SHP77 treated with DMSO at 0.1 percent for 48 hours (cell line): ENCODE results near the gene THSD4.
"Not testable (repeated sequence)": the region's sequence is repeated elsewhere in the genome, so short reads cannot be mapped to it uniquely, and the experiment has no call there.

ENCODE experiments used
- DNase-seq: peaks from one replicate; lab custom pipeline; 2025; lab: John Stamatoyannopoulos, UW

The THSD4 gene

DNA sequence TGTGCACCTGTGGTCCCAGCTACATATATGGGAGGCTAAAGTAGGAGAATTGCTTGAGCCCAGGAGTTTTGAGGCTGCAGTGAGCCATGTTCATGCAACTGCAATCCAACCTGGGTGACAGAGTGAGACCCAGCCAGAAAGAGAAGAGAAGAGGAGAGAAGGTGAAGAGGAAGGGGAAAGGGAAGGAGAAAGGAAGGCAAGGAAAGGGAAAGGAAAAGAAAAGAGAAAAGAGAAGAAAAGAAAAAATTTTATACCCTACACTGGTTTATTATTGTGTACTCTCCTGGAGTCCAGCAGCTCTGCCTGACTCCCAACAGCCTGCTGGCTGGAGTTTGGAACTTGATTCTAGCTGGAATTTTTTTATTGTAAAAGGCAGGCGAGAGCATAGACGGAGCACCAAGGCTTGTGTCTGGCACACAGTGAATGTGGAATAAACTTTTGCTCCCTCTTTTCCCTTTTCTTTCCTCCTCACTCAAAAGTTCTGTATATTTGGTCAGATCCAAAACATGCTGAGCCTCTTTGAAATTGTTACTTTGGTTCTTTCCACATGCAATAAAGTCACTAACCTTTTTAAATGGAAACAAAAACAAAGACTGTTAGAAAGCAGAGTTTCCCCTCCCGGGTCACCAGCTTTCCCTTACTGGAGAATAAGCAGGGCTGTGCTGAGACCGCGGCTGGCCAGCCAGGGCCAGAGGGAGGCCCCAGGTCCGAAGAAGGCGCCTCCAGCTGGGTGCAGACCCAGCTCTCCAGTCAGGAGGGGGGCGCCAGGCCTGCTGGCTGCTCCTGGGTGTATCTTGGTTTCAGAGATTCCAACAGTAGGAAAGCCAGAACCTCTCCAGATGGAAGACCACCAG, 9.9 kb downstream of the THSD4 start:
- no peak for DNase-seq

DNA sequence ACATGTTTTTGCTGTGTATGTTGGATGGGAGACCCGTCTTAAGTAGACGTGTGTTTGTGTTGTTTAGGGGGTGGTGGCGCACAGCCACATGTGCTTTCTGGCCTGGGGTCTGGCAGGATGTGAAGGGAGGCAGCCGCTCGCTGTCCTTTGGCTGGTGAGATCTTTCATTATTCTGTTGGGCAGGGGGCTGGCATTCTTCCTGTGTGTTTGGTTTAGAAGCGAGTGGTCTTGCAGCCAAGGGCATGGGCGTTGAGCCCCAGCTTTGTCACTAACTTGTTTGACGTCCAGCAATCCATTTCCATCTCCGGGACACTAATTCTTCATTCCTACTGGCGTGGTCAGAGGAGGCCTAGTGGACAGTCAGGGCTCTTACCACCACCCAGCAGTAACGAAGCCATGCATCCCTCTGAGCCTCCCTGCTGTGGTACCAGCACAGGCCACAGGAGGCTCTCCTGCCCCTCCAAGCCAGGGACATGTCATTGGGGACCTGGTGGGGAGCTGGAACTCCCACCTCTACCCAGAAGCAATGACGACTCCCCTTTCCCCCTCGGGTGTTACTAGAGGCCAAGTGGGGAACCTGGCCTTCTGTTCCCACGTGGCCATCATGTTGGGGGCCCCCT, 10.7 kb downstream of the THSD4 start:
- no peak for DNase-seq

DNA sequence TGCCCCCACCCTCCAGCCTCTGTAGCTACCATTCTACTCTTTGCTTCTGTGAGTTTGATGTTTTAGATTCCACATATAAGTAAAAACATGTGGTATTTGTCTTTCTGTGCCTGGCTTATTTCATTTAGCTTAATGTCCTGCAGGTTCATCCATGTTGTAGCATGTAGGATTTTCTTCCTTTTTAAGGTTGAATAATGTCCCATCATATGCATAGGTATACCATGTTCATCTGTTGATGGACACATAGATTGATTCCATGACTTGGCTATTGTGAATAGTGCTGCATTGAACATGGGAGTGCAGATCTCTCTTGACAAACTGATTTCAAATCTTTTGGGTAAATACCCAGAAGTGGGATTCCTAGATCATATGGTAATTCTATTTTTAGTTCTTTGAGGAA, 11.8 kb downstream of the THSD4 start:
- DNase-seq = no peak

DNA sequence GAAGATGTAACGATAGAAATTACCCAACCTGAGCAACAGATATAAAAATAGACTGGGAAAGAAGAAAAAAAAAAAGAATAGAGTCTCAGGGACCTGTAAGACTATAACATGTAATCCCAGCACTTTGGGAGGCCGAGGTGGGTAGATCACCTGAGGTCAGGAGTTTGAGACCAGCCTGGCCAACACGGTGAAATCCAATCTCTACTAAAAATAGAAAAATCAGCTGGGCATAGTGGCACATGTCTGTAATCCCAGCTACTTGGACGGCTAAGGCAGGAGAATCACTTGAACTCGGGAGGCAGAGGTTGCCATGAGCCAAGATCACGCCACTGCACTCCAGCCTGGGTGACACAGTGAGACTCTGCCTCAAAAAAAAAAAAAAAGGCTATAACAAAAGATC, 12.9 kb downstream of the THSD4 start:
- not testable (repeated sequence) for DNase-seq

DNA sequence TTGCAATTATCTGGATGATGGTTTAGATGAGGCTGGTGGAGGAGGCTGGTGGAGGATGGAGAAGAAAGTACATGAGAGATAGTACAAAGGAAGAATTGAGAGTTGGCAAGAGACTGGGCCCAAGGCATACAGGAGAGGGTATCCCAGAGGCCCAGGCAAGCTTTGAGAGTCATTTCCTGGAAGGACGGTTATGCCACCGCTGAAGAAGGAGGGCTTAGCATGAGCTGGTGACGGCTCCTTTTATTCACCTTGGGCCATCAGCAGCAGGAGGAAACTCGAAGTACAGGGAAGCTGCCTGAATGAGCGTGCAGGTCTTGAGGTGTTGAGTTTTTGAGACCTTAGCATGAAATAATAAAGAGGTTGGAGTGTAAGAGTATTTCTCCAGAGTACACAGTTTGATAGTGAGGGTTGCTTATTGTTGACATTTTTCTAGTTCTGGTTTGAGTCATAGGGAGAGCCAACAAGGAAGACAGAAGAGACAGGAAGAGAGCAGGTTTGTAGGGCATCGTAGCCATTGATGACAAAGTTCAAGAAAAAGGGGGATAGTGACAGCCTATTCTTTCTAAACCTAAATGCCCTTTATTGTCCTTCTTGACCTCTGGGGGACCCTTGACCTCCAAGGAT, 13.8 kb downstream of the THSD4 start:
- DNase-seq = no peak

DNA sequence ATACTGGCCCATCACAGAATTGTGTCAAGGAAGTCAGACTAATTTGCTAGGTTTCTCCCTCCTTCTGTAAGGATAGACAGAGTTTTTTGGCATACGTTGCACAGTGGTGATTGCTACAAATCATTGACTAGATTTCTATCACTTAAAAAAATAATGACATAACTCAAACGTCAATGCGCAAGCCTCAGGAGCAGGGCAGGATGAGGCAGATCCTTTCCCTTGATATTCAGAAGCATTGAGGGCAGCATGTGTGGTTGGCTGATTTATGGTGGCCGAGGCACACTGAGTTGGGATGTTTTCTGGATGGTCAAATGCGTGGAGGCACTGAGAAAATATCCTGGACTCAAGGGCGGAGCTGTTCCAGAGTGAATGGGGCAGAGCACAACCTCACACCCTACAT, 14.4 kb downstream of the THSD4 start:
- no peak for DNase-seq

DNA sequence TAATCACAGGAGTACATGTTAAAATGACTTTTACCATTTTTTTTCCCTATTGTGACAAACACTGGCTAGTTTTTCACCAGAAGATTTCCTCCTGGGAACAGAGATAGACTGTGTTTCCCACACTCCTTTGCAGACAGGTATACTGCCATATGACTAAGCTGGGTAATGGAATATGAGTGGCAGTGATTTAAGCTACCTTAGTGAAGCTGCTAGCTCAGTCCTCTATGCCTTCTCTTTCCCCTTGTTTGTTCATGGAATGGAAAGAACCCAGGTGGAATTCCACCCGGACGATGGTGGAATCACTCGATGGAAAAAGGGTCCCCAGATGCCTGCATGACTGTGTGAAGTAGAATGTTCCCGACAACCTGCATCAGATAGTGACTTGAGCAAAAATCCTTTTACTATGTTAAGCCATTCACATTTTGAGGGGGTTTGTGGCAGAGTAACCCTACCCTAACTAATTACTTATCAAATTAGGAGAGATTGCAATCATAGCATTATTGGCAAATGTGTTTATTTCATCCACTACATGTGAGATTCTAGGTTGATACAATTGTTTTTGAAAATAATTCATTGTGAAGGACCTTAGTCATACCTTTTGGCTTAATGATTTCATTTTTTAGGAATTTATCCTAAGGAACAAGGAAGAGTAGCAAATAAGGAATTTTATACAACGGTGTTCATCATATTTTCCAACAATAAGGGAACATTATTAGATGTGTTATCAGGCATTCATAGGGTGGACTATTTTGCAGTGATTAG, 16.5 kb downstream of the THSD4 start:
- no peak for DNase-seq

DNA sequence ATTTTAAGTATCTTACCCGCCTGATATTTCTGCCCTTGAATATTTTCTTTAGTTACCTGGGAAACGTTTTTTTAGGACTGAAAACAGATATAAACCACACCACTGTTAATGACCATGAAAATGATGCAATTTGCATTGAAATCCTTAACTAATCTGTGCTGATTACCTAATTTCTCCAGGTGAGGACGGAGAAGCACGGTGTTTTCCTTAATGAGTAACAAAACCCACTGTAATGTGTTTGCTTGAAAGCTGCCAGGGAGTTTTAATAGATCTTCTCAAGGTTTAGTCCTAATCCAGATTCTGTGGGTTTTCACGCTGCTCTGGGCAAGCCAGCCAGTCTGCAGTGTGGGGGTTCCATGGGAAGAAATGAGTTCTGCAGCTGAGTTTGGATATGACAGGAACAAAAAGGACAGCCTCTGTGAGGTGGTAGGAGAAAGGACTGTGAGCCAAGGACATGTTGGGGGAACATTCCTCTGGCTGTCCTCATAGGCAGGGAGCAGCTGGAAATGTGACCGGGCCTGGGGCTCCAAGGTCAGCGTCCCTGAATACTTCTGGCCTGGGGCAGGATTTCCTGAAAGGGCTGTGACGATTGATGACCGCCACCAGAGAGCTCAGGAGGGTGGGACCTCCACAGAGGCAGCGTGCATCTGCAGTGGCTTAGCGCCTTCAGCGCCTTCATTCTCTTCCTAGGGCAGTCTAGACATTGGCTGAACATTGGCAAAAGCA, 18.6 kb downstream of the THSD4 start:
- DNase-seq = no peak

DNA sequence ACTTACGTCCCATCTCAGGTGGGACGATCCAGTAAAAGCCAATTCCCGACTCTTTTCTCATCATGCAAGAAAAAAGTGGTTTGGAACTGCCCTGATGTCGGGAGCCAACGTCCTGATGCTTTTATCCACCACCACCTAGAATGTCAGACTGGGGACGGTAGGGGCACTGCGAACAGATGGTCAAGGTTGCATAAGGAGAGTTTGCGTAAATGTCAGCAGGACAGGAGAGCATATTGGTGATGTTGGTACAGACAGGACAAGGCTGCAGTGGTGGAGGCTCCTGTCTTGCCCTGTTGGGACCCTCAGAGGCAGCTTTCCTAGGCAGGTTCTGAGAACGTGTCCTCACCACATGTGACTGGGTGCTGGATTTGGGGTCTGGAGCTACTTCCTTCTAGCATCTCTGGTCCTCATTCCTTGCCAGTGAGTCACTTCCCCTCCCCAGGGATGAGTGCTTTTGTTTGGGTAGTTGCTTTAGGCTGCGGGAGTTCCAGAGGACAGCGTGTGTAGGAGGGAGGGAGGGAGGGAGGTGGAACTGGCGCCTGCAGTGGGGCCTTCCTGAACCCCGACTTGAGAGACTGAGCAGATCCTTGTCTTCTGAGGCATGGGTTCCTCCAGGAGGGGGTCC, 21.0 kb downstream of the THSD4 start:
- no peak for DNase-seq

DNA sequence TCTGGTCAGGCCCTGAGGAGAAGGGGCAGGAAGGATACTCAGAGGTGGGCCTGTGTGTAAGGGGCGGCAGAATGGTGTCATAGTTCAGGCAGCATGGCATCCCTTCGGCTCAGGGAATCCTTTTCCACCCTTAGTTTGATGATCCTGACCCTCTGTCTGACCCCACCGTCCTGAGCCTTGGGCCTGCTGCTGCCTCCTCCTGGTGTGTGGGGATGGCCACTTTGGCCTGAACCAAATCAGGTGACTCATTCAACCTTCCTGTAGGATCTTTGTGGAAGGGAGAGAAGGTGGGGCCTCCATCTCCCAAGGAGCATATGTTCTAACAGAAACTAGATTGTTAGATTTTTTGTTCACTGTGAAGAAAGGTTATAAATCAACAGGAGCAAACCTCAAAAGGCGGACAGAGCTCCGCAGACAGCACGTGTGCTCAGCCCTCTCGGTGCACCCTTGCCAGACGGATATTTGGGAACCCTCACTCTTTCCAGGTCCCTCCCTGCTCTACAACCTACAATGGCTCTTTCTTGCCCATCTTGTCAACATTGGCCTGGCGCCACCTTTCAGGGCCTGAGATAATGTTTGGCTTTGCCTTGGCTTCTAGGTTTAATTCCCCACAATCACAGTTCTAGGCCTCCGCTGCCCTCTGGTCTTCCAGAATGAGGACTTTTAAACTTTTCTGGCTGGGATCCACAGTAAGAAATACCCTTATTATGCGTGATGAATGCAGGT, 21.7 kb downstream of the THSD4 start:
- DNase-seq = no peak

DNA sequence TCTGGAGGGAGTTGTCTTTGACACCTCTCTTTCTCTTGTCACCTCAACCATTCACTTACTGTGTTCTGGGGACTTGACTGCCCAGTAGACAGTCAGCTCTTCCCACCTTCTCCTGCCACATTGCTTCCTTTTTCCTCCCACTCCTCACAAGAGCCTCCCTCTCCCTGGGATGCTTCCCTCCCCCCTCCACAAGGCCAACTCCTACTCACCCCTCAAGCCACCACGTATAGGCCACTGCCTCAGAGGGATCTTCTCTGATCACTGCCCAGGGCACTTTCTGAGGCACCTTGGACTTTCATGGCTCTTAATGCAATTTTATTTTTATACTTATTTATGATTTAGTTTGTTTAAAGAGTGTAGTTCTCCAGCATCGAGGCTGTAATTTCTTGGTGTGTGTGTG, 23.2 kb downstream of the THSD4 start:
- DNase-seq = no peak

DNA sequence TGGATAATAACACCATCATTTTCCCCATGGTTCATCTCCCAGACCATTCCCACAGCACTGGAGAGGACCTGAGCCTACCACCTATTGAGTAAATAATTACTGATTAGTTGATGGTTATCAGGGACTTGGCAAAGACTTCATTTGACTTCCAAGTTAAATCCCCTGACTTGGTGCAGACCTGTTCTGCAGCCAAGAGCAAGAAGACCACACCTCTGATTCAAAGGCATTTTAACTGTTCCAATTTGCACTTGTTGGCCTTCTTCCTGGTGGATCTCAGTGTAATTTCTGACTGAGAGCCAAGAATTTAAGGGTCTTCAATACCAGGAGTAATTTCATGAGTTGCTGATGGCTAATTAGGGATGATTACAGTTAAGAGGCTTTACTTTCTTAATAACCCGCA, 24.0 kb downstream of the THSD4 start:
- no peak for DNase-seq

DNA sequence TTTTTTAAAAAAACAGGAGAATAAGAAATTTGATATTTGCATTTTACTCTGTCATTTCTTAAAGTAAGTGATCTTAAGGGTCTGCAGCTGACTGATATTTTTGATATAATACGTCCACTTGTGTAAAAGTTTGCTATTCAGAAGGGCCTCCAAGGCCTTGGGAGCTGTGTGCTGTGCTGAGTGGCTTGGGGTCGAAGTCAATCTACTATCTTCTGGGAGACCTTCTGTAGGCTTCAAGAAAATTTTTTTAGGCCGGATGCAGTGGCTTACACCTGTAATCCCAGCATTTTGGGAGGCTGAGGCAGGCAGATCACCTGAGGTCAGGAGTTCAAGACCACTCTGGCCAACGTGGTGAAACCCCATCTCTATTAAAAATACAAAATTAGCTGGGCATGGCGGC, 26.3 kb downstream of the THSD4 start:
- no peak for DNase-seq

DNA sequence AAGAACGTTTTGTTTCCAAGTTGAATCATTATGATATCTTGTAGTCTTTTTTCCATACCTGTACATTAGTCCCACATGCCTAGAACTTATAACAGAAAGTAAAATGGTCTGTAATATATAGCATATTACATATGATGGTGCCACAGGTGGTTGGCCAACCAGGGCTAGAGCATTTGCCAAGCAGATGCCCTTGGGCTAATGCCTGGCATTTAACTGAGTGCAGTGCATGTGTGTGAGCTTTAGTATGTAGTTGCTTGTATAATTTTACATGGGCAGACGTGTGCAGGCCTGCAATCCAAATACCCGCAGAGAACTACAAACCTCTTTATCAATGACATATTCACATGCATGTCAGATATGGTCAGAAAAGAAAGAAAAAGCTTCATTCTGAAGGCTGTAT, 27.5 kb downstream of the THSD4 start:
- DNase-seq = no peak

DNA sequence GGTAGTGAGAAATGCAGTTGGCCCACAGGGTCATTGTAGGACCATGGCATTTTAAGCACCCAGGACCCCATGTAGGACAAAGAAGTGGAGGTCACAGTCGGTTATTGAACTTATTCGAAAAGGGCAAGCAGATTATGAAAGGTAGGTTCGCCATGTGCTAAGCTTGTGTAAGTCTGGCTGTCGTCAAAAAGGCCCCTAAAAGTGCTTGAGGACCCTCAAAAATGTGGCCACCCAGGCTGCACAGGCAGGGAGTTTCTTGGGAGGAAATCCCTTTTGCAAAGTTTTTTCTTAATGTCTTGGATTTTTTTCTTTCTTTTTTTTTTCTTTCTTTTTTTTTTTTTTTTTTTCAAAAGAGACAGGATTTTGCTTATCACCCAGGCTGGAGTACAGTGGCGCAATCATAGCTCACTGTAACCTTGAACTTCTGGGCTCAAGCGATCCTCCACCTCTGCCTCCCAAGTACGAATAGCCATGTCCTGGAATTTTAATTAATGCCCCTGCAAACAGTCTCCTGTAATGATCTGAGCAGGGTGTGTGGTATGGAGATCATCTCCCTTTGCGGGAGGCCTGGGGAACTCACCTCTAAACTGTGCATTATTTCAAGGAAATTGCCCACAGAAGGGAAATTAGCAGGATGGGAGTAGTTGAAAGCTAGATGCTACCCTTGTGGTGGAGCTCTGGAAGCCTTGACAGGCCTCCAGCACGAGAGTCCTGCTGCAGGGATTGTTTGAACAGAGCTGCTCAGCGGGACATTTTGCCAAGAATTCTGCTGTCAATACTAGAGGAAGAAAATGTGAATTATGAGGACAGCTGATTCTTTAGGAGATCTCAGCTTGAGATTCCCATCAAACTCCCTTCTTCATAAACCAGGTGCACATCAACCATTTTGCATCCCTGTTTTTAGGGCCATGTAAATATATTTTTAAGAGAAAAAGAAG, 28.4 kb downstream of the THSD4 start:
- DNase-seq = no peak

DNA sequence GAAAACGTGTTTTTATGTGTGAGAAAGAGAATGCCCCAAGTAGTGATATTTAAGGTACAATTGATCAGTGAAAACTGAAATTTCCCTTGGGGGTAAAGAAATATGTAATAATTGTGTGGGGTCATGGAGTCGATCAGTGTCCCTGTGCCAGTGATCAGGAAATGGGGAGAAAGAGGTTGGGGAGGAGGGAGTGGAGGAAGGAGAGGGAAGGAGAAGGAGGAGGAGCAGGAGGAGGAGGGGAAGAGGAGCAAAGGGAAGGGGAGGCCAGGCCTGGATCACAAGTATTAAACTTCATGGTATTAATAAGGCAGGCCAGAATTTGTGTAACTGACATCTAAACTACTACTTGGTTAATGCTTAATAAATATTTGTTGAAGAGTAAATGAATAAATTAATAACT, 30.4 kb downstream of the THSD4 start:
- no peak for DNase-seq

DNA sequence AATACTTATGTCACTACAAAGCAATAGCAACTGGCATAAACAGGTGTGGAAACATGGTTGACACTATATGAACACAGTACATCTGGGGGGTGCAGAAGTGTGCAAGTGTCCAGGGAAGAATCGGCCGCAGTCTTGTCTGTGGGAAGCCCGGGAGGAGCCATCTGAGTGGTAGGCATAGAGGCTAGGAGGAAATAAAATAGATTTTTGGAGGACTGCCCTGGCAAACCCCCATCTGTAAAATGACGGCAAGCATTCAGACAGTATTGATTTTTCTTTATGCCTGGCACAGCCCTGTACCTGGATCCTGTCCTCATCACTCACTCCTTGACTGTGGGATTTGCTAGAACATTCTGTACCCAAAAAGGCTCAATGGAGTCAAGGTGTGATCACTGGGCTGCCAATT, 31.3 kb downstream of the THSD4 start:
- DNase-seq = no peak

DNA sequence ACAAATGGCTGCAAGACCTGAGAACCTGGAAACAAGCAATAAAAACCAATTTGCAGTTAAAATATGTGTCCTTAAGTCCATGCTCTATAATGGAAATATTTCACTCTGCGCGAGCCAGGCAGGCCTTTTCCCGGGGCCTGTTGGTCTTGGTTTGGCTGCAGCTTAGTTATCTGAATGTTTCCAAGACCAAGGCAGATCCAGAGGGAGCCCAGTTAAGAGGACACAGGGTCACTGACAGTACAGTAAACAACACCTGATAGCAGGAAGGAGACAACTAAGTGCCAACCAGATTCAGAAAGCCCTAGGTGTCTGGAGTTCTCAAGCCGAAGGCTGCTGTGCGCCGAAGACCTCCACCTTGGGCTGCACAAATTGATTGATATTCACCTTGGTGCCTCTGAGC, 32.8 kb downstream of the THSD4 start:
- no peak for DNase-seq
